ENCODE results near the gene OSR1.
A peak's percentile ranks its signal among the peaks of the same experiment; 100 is the strongest.

OSR1 gene

GRCh38 chr2:19357402-19358241, 801 bp downstream of the OSR1 start:
- no peak for DNase-seq

- no peak for DNase-seq
Measured at GRCh38 chr2:19356545-19357401, 1.6 kb downstream of the OSR1 start.

GRCh38 chr2:19355931-19356544, 2.4 kb downstream of the OSR1 start:
- DNase-seq = no peak

- no peak for DNase-seq
Measured at GRCh38 chr2:19355416-19355821, 3.0 kb downstream of the OSR1 start.

DNA sequence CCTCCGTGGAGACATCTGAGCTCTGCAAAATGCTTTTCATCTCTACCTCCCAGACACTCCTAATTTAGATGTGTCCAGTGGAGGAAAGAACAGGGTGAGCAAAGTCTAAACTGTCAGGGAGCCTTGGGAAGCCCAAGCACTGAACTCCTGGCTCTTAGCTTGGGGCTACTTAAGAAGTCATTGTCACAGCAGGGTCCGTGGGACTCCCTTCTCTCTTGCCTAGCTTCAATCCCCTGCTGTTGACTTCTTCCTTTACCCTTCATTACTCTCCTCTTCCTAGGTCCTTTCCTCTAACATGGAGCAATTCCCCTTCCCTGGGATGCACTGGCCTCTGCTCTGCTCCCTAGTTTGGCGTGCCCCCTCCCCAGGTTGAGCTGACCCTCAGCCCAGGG, 3.4 kb downstream of the OSR1 start:
- no peak for DNase-seq

- no peak for DNase-seq
Measured at GRCh38 chr2:19353721-19354050, 4.7 kb downstream of the OSR1 start.

- no peak for DNase-seq
Measured at GRCh38 chr2:19352946-19353720, 5.3 kb downstream of the OSR1 start.

GRCh38 chr2:19351899-19352697, 6.3 kb downstream of the OSR1 start:
- no peak for DNase-seq

DNA sequence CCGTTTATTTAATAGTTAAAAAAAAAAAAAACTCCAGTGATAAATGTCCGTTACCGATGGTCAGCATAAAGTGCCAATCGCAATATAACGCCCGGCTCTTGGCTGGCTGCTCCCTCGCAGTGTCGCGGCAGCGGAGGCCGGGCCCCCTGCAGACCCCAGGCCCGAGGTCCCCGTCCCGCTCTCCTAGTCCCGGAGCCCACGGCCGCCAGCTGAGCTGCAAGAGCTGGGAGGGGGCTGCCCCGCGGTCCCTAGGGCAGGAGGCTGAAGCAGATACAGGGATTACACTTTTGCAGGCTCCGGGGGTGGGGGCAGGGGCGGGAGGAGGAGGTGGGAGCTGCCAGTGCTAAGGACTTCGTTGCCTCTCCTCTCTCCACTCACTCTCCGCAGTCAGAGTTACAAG, 6.9 kb downstream of the OSR1 start:
- no peak for DNase-seq

GRCh38 chr2:19350678-19351401, 7.6 kb downstream of the OSR1 start:
- no peak for DNase-seq

DNA sequence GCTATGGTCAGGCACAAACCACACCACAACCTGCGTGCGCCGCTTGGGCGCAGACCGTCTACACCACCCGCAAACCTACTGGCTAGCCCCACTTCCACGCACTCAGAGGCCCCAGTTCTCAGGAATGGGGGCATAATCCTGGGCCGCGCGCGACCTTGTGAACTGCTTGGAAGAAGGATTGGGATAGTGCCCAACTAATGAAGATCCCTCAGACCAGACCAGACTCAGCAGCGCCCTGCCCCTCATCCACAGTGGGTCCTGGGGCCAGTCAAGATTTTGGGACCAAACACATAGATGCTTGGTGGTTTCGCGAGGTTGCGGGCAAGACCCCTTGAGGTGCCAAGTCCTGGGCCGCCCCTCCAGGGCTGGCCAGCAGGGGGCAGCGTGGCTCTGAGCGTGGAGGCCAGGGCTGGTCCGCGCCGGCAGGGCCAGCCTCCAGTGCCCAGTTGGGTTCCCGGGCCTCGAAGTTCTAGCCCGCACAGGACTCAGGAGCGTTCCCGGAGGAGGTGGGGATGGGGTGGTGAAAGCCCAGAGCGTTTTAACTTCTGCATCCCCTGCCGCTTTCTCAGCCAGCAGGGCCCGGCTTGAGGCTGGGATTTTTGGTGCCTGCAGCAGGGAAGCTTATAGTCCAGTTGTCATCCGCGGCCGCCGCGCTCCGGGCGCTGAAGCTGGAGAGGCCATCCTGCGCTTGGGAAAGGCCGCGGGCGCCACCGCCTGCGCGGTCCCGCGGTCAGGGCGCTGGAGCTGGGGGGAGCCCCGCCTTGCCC, 8.3 kb downstream of the OSR1 start:
- DNase-seq = peak; percentile 53

DNA sequence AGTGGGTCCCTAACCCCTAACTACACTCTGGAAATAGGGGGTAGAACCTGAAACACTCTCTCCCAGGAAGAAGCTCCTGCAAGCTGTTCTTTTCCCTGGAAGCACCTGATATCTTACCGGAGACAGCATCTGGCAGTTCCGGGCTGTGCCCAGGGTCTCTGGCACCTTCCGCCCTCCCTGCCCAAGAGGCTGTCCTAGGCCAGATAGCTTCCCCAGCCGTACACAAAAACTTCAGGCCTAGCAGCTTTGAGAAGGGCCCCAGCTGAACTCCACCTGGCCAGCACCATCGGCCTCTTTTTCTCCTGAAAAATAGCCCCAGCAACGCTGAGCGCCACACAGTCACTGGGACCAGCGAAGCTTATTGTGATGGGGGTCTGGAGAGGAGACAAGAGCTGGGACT, 9.7 kb downstream of the OSR1 start:
- DNase-seq = no peak

DNA sequence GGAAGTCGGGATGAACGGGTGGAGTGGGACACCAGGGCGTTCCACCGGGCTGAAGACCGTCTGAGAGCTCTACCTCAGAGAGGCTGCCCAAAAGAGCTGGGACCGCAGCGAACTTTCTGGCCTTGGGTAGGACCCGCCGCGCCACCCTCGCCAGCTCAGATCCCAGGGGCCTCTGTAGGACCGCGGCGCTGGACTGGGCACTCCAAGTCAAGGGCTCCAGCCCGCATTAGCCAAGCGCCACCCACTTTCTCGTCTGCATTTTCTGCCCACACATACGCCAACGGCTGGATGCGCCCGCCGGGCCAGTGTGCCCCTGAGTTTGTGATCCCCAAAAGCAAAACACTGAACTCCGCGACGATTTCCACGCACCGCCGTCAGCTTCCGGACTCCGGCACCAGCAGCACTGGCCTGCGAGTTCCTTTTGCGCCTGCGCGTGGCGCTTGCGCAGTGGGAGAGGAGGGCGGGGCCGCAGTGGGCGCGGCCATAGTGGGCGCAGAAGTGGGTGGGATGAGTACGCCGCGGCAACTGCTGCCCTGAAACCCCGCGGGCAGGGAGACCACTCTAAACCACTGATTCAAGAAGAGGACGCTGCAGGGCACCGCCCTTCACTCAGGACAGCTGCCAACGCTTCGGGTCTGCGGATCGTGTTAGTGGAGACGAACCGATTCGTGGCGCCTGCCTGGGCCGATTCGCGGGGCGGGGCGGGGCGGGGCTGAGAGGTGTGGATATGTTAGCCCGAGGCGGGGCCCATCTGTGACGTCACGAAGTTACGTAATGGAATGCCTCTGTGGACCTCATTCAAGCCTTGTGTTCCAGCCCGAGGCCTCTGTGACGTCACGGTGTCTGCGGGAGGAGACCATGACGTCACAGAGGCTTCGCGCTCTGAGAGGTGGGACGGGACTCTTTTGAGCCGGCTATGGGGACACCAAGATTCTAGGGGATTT, 10.5 kb downstream of the OSR1 start:
- peak; percentile 89 for DNase-seq

DNA sequence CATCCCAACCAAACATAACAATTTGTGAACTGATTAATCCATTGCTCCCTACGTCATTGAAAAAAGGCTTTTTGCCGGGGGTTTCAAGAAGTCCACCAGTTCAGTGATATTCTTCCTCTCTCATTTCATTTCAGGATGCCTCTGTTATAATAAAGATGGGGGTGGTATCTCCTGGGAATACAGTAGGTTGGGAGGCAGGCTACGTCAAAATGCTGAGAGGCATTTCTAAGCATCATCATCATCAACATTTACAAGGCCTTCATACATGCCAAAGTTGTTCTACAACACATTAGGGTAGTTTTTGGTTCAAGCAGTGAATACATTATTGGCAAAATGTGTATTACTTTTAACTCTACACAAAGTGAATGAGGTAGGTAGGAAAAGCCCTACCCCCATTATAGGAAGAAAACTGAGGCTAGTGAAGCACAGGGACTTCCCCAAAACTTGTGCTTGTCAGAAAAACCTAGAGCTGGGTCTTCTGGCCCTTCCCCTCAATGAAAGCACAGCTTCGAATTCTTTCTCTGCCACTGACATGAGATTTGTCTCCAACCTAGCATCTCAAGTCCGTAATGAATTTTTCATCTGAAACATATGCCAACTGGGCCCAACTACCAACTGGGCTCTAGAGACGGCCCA, 11.3 kb downstream of the OSR1 start:
- DNase-seq = no peak

GRCh38 chr2:19337742-19338141, 20.7 kb downstream of the OSR1 start:
- DNase-seq = no peak

DNA sequence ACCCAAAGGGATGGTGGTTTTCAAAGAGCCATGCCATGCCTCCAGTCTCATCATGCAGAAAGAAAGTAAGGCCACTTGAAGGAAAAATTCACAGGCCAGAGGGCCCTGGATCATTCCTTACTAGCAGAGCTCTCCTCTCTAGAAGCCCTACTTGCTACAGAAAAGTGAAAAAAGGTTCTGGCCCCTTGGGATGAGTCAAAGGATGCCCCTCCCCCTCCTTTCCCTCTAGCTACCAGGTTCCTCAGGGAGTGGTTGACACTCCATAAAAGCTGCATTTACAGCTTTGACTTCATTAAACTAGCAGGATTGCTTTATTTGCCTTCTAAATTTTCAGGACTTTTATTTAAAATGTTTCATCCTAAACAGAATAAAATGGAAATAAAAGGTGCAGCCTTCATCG, 21.2 kb downstream of the OSR1 start:
- DNase-seq = no peak

DNA sequence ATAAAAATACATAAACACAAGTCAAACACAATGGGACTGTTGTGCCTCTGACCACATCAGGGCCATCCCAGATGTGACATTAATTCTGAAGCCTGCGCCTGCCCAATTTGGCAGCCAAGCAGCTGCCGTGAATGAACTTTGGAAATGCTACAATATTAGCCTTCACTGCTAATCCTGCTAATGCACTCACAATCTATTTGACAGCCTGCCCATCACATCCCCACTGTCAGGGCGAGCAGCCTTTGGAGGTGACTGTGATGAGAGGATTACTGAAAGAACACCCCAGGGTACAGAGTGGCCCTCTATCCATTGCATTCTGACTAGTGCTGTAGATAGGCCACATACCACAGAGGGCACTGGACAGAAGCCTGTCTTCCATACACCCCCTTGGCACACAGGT, 21.6 kb downstream of the OSR1 start:
- no peak for DNase-seq

- no peak for DNase-seq
Measured at GRCh38 chr2:19332503-19332902, 25.9 kb downstream of the OSR1 start.

DNA sequence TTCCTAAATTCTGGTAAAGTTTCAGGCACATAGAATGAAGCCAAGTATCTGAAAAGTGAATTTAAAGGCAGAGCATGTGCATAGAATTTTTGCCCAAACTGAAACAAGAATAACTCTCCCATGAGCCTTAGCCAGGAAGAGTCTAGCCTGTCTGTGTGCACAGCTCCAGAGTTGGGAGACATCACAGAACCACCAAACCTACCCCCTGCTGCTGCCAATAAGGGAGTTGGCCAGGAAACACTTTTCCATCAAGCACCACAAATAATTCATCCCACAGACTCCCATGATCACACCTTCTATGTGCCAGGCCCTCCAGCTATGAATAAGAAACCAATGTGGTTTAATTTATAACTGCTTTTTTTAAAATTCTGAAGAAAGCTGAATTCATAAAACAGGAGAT, 27.0 kb downstream of the OSR1 start:
- no peak for DNase-seq
